Peyer's patch (tissue), 4 donors: ENCODE measurements around the gene PKP4.

Experiments
- POLR2A ChIP-seq, 2 donors: fragments of 450-650 bp; IDR thresholded peaks; one replicate each; pipeline ENCODE4 v1.5.1; 2017; ENCODE audit warnings: antibody characterized with exemption in 2 of 2, mild to moderate bottlenecking in 2 of 2, moderate library complexity in 2 of 2
- TF ChIP-seq, protein P1 (sequence below), 6 experiments: fragments of 450-650 bp in 4 of 6; fragments of 200-600 bp in 2 of 6; sonication (generic) in 1 of 6; IDR thresholded peaks; one replicate each; pipeline ENCODE4 v1.5.1; 2017 to 2019; ENCODE audit warnings: antibody characterized with exemption in 6 of 6, mild to moderate bottlenecking in 3 of 6, moderate library complexity in 1 of 6

DNA sequence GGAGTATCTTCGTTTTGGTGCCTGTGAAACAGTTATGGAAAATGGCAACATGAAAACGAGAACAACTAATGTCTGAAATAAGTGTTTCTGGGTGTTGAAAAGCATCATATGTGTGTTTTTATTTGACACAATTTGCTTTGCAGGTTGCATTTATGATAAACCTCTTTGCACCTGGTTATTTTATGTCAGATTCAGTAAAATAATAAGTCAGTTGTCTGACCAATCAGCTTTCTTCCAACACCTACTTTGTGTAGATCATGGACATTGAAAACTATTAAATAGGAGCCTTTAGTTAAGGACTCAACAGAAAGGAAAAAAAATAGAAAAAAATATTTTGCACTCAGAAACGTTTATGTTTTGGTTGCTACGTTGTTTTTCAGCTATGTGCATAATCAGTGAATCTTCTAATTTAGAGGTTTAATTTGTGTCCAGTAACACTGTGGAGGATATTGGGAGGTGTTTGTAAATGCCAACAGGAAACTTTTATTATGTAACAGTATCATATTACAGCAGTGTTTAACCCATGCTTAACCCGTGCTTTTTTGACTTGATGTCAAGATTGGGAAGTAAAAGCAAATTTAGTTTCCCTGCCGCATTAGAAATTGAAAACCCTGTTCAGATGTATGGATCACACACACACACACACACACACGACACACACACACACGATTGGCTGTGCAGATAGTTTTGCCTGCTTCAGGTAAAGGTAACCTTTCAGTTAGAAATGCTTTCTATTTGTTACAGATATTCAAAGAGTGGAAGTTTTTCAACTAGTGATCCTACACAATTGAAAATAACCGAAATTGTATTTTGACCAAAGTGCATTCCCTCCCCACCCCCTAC lies 2.6 kb downstream of the PKP4 start:
- TF ChIP-seq, protein P1, sequence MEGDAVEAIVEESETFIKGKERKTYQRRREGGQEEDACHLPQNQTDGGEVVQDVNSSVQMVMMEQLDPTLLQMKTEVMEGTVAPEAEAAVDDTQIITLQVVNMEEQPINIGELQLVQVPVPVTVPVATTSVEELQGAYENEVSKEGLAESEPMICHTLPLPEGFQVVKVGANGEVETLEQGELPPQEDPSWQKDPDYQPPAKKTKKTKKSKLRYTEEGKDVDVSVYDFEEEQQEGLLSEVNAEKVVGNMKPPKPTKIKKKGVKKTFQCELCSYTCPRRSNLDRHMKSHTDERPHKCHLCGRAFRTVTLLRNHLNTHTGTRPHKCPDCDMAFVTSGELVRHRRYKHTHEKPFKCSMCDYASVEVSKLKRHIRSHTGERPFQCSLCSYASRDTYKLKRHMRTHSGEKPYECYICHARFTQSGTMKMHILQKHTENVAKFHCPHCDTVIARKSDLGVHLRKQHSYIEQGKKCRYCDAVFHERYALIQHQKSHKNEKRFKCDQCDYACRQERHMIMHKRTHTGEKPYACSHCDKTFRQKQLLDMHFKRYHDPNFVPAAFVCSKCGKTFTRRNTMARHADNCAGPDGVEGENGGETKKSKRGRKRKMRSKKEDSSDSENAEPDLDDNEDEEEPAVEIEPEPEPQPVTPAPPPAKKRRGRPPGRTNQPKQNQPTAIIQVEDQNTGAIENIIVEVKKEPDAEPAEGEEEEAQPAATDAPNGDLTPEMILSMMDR (IDR thresholded peaks at IDR 0.05) = no peak
- no peak for TF ChIP-seq POLR2A (IDR thresholded peaks at IDR 0.05)
